GM21360 (cell line): ENCODE measurements around the gene PPFIA2.
A peak's percentile ranks its signal among the peaks of the same experiment; 100 is the strongest.

Experiments used
- ATAC-seq: cut with Tn5 transposase; IDR thresholded peaks from one replicate; pipeline ENCODE4 v1.9.1; 2021; ENCODE audit warnings: mild to moderate bottlenecking, moderate library complexity; ENCODE audit not compliant: unreplicated experiment

PPFIA2 gene

GRCh38 chr12:81759190-81760051 is at the start of gene PPFIA2:
TSS of gene PPFIA2 (minus strand) at chr12:81759350.
- no peak for ATAC-seq

DNA sequence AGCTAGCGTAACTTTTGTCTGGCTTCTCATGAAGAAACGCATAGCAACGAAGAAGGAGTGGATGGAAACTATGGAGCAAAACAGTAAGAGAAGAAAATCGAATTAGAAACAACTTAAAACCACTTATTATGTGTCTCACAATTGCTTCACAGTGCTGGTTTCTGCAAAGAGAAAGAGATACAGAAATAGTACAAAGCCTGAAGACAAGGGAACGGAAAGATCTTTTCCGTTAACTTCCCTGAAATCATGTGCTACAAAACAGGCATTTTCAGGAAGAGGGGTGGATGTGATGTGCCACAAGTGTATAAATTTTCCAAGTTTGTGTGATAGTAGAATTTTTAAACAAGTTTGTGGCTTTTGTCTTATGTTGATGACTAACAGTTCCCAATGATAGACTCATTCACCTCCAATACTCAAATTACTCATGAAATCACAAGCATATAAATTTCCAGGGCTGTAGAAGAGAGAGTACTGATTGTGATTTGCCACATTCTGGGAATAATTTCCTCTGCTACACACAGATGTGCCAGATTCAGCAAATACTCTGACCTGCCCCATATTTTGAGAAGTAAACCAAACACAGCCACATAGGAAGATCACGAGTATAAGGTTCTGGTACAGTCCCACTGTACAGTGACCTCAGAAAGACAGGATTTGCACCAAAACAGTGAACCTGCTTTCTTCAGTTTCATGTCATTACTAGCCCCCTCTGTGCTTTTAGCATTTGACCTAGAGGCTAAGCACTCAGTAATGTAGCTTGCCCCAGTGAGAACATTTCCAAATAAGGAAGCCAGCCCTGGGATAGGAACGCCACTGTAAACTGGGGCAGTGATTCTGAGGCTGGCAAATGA is 41.4 kb upstream of the PPFIA2 start:
- no peak for ATAC-seq

GRCh38 chr12:81798294-81798693 is 39.1 kb upstream of the PPFIA2 start:
- no peak for ATAC-seq

DNA sequence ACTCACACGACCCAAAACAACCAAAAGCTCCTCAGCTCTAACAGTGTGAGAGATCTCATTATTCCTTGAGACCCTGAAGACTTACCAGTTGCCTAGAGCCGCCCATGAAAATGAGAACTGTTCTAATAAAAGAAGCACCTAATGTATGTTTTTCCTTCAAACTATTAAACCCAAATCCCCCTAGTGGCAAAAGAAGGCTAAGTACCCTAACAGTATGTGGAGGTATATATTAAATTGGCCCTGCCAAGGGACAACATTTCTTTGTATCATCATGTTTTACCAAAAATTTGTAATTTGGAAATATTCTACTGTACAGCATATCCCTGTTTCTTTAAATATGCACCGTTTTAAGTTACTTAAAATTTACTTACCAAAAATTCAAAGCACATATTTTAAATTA is 38.0 kb upstream of the PPFIA2 start:
- peak; percentile 67 for ATAC-seq

DNA sequence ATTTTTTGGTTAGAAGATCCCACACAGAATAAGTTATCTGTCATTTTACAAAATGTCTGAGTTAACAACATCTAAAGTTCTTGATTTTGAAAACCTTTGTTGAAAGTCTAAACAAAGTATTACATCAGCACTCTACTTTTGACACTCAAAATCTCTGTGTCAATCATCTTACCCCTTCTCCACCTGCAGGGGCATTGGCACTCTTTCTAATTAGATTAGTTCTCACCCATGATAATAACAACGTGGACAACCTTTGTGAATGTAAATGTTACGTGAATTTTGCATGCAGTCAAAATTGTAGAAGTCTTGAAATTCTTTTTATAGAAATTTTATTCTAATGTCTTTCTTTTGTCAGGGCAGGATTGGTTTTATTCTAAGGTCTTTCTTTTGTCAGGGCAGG is 33.5 kb upstream of the PPFIA2 start:
- ATAC-seq = no peak

DNA sequence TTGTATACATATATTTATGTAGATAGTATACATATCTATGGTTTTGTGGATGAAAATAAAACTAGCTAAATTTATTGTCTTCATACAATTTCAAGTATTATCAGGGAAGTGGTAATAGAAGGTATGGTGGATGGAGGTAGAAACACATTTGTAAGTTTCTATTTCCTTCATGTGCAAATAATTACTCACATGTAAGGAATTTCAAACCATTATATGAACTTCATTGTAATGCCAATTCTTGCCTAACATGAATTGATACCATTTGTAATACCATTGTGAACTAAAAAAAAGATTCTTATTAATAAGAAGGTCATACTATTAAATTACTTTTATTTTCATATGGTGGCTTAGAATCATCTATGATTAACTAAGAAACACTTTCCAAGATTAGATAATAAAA is 20.1 kb upstream of the PPFIA2 start:
- no peak for ATAC-seq

DNA sequence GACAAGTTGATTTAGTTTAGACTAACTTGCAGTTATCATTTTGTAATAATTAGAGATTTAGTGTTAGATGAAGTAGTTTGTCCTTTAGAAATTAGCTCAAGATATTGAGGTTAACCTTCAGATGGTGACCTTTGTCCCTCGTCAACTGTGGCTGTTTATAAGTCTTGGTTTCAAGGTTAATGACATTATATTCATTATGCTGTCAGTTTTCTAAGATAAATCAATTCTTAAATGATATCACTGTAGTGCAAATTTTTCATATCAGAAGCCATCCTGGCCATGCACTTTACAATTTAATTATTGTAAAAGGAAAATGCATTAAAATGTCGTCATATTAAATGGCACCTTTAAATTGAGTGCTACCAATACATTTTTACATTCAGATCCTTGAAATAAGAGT is 19.6 kb upstream of the PPFIA2 start:
- no peak for ATAC-seq

GRCh38 chr12:81758421-81759189 is 545 bp downstream of the PPFIA2 start:
- ATAC-seq = no peak

DNA sequence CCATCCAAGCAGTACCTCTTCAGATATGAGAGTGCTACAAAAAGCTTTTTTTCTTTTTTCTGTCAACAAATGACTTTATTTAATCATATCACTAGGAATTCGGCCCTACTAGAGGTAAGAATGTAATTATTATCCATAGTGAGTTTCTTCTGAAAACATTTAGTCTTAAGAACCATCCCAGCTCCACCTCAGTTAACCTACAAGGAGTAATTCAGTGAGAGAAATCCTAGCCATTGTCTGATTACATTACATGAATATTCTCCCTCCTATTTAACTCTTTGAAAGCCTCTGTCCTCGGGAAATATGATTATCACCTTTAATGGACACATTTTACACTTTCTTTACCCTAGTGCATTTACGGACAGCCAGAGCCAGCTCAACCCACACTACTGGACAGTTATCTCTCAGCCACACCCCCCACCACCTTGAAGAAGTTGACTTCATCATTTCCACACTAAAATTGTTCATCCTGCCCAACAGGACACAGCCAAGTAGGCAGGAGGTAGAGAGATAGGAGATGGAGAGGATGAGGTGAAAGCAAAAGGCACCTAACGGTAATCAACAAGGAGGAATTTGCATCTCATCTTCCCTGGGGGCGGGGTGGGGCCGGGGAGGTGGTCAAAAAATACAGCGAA is 1.3 kb downstream of the PPFIA2 start:
- no peak for ATAC-seq

DNA sequence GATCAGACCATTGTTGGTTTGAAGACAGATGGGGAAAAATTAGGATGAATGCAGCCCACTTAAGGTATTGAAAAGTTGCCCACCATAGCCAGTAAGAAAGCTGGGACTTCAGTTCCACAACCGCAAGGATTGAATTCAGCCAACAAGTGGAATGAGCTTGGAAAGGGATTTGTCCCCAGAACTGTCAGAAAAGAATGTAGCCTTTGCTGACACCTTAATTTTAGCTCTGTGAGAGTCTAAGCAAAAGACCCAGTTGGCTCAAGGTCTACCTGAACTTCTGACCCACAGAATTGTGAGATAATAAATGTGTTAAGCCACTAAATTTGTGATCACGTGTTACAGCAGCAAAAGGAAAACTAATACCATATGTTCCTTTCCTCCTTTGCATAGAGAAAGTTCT is 29.4 kb downstream of the PPFIA2 start:
- no peak for ATAC-seq

DNA sequence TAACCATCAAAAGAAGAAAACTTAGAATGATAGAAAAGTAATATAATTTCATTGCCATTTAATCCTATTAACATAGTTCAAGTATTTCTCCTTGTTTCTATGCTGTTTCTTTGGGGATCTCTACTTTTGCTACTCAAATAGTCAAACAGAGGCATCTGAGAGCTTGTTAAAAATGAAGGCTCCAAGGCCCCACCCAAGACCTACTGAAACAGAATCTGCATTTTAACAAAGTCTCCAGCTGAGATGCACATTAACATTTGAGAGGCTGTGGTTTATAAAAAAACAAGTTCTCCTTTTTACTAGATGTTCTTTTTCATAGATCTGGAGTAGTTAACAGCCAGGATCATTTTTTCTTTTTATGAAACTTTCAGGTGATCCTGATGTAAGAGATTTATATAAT is 31.8 kb downstream of the PPFIA2 start:
- ATAC-seq = no peak

- no peak for ATAC-seq
Measured at GRCh38 chr12:81726634-81727033, 32.5 kb downstream of the PPFIA2 start.

DNA sequence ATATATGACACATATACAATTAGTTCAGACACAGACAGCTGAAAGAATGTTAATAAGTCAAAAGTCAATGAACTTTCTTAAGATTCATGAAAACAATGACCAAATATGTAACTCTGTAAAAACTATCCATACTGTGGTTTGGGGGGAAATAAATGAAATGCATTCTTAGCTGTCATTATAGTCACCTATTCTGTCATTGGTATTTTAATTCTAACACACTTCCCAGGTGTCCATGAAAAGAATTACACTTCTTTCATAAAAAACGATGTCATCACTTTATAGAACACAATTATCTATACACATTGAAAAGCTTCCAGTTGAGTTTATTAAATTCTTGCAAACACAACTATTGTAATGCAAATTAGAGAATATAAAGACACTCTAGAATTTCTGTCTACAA is 35.8 kb downstream of the PPFIA2 start:
- no peak for ATAC-seq

GRCh38 chr12:81722004-81722403 is 37.1 kb downstream of the PPFIA2 start:
- ATAC-seq = no peak

- ATAC-seq = no peak
Measured at GRCh38 chr12:81718616-81719015, 40.5 kb downstream of the PPFIA2 start.

DNA sequence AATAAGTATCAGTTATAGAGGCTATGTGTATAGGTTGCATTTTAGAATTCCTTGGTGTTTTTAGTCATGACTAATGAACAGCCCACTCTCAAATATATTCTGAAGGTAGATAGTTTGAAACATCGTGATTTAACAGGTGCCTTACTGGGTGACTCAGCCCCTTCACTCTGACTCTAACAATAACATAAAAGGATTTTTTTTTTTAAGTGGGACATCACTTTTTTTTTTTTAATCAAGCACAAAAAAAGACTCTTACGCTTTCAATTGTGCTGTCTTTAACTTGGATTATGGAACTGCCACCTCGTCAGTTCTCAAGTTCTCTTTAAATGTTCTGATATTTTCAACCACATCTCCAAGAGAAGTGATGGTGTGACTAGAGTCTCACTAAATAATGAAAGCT is 46.6 kb downstream of the PPFIA2 start:
- no peak for ATAC-seq

GRCh38 chr12:81705586-81705985 is 53.6 kb downstream of the PPFIA2 start:
- ATAC-seq = no peak

DNA sequence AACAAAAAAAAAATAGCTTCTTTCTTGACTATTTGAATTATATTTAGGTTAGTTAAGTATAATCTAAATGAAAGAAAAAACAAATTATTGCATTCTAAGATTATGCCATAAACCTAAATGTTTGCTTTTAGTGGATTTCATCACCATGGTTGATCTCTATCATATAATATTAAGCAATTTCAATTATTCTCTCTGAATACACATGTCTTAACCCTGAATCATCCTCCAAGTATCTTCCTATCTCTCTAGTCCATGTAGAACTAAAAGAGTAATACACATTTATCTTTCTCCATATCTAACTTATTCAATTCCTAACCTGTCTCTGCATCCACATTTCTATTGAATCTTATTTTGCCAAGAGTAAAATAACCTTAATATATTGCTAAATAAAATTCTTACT is 59.6 kb downstream of the PPFIA2 start:
- no peak for ATAC-seq

GRCh38 chr12:81692008-81692407 is 67.1 kb downstream of the PPFIA2 start:
- ATAC-seq = no peak

- no peak for ATAC-seq
Measured at GRCh38 chr12:81683881-81684280, 75.3 kb downstream of the PPFIA2 start.

DNA sequence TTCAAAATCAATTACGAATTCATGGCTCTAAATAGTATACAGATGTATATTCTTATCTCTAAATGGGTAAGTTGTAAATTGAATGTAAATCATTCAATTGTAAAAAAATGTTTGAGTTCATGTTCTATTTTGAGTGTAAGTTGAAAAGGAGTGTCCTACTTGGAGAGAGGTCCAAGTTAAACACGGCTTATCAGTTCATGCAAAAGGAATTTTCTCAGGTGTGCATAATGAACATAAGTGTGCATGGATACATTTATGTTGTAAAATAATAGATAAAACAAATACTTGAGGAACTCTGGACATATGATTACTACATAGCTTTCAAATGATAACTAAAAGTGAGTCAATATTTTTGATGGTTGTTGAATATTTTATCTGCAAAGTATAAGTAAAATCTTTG is 79.5 kb downstream of the PPFIA2 start:
- no peak for ATAC-seq
